GM21717 (cell line): ENCODE data around the gene CYB561A3.

Experiments used
- ATAC-seq: cut with Tn5 transposase; IDR thresholded peaks from one replicate; pipeline ENCODE4 v1.9.1; 2021; ENCODE audit warnings: mild to moderate bottlenecking, moderate library complexity; ENCODE audit not compliant: unreplicated experiment

CYB561A3 gene

DNA sequence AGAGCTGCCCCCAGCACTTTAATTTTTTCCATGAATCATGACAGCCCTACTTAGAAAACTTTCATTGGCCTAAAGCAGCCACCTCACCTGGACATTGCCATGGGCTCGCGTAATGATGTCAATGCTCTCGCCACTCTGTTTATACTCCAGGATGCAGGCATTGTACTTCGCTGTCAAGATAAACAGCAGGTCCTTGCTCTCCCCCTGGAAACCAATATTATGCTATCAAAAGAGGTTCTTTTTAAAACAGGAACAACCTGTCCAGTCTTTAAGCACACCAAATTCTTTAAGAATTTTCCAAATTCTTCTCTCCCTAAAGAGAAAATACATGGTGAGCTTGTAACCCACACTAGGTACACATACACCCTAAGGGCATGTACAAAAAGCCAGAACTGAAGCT, 31.8 kb downstream of the CYB561A3 start:
- ATAC-seq, result no peak

DNA sequence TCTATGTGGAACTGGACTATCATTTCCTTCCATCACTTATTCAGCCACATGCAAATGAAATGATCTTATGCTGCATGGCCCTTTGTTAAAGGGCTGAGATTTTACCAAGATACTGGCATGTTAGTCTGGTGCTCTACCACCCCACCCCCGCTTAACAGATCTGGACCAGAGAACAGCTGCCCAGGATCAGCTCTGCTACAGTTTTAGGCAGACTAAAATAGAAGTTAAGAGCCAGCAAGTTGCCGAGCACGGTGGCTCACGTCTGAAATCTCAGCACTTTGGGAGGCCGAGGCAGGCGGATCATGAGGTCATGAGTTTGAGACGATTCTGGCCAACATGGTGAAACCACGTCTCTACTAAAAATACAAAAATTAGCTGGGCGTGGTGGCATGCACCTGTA, 33.3 kb downstream of the CYB561A3 start:
- ATAC-seq, result no peak

DNA sequence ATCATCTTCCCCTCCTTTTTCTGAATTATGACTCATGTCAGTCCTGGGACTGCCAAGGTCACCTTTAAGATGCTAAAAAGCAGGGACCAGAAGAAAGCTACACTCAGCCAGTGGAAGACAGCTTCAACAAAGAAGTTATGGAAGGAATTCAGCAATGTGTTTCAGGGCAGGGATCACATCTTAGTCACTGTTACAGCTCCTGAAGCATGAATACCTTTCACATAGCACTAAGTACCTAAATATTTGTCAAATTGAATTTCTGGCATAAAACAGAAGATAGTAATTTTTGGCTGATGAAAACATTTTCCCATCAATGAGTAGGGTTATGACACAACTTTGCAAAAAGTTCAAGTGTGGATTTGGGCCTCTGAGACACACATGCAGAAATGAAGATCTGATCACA, 34.0 kb downstream of the CYB561A3 start:
- no peak for ATAC-seq

DNA sequence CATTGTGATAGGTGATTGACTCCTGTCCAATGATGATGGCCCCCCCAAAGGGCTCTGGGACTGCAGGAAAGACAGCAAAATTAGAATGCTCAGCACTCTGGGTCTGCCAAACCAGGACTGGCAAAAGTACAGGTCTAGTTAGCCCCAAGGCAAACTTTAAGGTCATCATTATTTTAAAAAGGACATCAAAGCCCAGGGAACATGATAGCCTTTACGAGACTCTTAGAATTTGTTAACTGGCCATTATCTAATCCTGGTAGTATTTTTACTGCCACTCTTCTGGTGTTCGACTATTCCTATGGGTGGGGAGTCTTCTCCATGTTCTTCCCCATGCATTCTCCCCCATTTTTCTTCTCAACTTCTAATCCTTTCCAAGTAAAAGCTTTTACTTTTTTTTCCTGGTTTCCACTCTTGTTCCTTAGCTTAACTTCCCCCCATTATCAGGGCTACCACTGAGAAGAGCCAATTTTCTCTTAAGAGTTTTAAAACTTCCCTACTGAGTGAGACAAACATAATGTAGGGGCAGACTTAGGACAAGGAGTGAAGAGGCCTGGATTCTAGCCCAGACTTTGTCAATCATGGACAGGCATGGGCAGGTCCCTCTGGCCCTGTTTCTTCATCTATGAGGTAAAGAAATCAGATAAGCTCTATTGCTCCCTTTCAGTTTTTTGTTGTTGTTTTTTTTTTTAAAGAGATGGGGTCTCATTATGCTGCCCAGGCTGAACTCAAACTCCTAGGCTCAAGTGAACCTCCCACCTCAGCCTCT, 35.9 kb downstream of the CYB561A3 start:
- no peak for ATAC-seq

DNA sequence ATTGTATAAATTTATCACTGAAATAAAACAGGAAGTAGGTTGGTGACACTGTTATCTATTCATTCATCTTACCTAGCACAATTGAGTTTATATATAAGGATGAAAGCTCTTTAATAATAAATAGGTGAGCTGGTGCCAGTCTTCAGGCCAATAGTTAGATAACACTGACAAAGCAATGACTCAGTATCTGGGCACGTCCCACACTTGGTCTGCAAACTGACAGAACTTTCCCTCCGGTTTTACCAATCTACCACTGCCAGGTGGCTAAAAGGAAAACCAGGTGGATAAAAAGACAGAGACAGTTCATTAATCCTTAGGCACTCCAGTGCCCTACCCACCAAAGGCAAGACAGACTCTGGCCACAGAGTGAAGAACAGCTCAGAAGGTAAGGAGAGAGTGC, 46.4 kb downstream of the CYB561A3 start:
- no peak for ATAC-seq

DNA sequence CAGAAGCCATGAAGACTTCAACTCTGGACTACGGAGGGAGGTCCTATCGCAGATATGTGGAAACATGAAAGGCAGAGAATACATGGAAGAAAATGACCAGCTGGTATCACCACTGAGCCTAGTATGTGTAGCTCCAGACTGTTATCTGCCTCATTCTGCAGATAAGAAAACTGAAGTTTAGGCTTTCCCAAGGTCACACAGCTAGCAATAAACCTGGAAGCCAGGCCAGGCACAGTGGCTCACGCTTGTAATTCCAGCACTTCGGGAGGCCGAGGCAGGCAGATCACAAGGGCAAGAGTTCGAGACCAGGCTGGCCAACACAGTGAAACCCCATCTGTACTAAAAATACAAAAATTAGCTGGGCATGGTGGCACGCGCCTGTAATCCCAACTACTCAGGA, 50.9 kb downstream of the CYB561A3 start:
- no peak for ATAC-seq

DNA sequence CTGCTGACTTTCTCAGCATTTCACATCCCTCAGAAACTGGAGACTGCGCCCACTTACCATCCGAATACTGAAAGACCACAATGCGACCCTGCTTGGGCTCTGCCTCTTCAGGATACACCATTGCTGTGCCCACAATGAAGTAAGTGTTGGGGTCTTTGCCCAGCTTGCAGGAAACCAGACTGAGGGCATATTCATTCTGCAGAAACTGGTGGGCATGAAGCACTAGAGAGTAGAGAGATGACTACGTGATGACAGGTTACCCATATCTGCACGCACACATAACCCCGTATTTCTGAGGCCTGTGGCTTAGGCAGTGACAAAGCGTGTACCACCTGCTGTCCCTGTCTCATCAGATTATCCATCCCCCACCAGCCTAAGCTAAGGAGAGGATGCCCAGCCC, 51.9 kb downstream of the CYB561A3 start:
- ATAC-seq, result no peak

DNA sequence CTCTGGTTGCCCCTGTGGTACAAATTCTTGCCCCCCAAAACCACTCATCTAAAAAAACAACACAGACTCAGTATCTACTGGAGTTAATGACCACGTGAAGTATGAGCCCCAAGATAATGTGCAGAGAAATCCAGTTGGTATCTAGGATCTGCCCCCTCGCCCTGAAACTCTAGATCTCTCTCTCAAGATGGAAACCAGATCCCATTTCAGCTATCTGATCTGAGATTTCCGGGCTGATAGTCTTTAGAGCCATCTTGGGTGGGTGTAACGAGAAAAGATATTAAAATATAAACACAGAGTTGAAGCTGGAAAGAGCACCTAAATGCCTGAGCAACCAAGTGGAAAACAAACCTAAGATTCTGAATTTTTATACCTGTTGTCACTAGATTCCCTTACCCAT, 52.5 kb downstream of the CYB561A3 start:
- no peak for ATAC-seq

DNA sequence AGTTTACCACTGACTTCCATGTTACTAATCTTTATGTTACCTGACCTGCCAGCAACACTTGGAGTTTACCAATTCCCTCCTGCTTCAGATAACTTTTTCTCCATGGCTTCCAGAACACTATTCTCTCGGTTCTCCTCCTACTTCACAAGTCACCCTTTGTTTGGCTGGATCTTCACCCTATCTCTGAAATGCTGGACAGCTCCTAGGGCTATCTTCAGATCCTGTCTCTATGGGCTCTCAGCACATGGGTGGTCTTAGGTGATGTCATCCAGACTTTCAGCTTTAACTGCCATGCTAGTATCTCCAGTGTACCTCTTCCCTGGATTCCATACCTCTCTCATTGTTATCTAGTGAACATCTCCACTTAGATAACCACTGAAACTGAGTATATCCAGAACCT, 54.3 kb downstream of the CYB561A3 start:
- no peak for ATAC-seq

DNA sequence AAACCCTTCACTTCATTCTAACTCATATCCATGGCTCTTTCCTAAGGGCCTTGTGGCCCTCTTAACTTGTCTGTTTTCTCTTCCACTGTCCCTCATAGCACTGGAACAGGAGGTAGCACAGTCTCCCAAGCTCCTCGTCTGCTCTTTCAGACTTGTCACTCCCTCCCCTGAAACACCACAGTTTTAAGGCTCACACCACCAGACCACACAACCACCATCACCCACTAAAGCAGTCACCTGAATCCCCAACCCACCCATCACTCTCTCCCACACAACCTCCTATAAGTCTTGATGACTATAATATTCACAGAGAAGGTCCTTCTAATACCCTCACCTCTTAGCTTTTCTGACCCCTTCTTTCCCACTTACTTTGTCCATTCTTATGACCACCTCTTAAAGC, 55.5 kb downstream of the CYB561A3 start:
- ATAC-seq, result no peak

DNA sequence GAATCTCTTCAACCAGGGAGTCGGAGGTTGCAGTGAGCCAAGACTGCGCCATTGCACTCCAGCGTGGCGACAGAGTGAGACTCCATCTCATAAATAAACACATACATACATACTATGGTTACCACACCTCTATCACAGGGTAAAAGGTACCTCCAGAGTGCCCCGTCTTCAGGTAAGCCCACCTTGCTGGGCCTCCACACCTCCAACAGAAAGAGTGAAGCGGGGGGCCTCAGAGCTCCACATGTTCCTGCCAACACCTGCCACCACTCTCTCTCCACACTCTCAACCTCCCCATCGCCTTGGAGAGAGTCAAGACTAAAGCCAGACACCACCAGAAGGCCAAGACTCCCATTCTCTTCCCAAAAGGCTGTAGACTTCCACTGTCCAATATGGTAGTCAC, 56.3 kb downstream of the CYB561A3 start:
- ATAC-seq, result no peak

DNA sequence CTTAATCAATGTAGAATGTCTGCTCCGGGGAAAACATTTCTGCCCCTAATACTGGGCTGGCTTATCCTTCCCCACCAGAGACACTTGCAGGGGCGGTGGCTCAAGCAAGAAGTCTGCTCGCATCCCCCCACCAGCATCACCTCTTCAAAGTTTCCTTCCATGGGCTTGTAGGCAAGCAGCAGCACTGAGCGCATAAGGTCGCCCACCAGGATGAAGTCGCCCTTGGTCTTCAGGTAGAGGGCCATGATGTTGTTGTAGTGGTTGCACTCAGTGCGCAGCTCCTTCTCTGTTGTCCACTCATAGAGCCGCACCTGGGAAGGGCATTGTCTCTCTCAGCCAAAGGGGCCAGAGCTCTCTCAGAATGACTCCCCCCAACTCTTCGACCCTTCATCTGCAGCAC, 58.0 kb downstream of the CYB561A3 start:
- no peak for ATAC-seq

DNA sequence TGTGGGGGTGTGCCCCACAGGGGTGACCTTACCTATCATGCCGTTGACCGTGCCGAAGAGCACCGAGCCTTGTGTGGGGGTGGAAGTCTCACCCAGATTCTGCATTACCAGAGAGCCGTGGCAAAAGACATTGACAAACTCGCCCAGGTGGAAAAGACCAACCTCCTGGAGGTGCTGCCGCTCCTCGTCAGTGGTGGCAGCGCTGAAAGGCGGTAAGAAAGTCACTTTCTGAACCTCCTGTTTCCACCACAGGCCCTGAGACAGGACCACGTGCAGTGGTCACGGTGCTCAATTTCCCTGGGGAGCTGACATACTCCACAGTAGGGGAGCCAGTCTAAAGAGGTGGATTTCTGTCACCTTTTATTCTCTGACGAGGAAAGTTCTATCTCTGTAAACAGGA, 59.1 kb downstream of the CYB561A3 start:
- ATAC-seq, result no peak
